Activated B cell treated with CpG ODN at 0.5 μM for 24 hours (primary cell): ENCODE results near the gene LRRC39. TPM values are rescaled to one million over a fixed set of nuclear protein-coding genes. Genes with fewer than 3 reads are reported as not detected.

Experiments
- ATAC-seq: fragments of 200-7000 bp; cut with Tn5 transposase; one replicate; pipeline ENCODE4 v1.10.0; 2021; ENCODE audit warnings: low read depth, mild to moderate bottlenecking, moderate library complexity
- CTCF ChIA-PET: fragments of 350-600 bp; sonication (Branson Sonifier 250); formaldehyde crosslinking; loops from one replicate; lab custom pipeline; 2021; ENCODE audit warnings: antibody characterized with exemption; lab: Charles Lee
- POLR2A ChIA-PET: fragments of 350-600 bp; sonication (Branson Sonifier 250); formaldehyde crosslinking; loops from one replicate; lab custom pipeline; 2021; ENCODE audit warnings: antibody characterized with exemption; lab: Charles Lee
- DNase-seq: peaks from one replicate; pipeline ENCODE4 v3.0.0; 2022
- H3K27ac Mint-ChIP-seq: one replicate; pipeline ENCODE4 v1.8.0; 2020; ENCODE audit warnings: mixed read lengths
- H3K27me3 Mint-ChIP-seq: one replicate; pipeline ENCODE4 v1.8.0; 2021; ENCODE audit warnings: mixed read lengths
- H3K36me3 Mint-ChIP-seq: one replicate; pipeline ENCODE4 v1.8.0; 2021; ENCODE audit warnings: low read depth, mixed read lengths
- H3K4me1 Mint-ChIP-seq: one replicate; pipeline ENCODE4 v1.8.0; 2021; ENCODE audit warnings: mixed read lengths
- H3K4me3 Mint-ChIP-seq: one replicate; pipeline ENCODE4 v1.8.0; 2020; ENCODE audit warnings: mild to moderate bottlenecking, mixed read lengths
- H3K9me3 Mint-ChIP-seq: one replicate; pipeline ENCODE4 v1.8.0; 2020; ENCODE audit warnings: mixed read lengths
- CTCF ChIP-seq: fragments of 200-600 bp; IDR thresholded peaks from one replicate; pipeline ENCODE4 v1.8.0; 2022; ENCODE audit warnings: antibody characterized with exemption, mild to moderate bottlenecking
- intact Hi-C: fragments of 100-400 bp; cut with micrococcal nuclease; formaldehyde crosslinking; loops from one replicate; pipeline ENCODE4 v1.15.1; 2024
- total RNA-seq: library from RNA; stranded (reverse); gene quantifications from 2 replicates; pipeline ENCODE4 v1.2.3, GENCODE V29; 2022

The LRRC39 gene
- total RNA-seq, 1 donor from 2014 or later, result 0.75 TPM

- no peaks in the 10 kb centered on the region for H3K4me1 Mint-ChIP-seq
- ChIA-PET POLR2A (no interaction called here), CTCF (no interaction called here)
- H3K4me3 Mint-ChIP-seq, result no peak overlapping the region
- no peak overlapping the region for H3K27ac Mint-ChIP-seq
- no peaks in the 10 kb centered on the region for H3K9me3 Mint-ChIP-seq
- no peak for TF ChIP-seq CTCF
- intact Hi-C loops, result no loop called here
- DNase-seq (no peak), ATAC-seq (no peak)
- no peaks in the 10 kb centered on the region for H3K27me3 Mint-ChIP-seq
- peaks cover 79% of the 10 kb centered on the region for H3K36me3 Mint-ChIP-seq
Observed at GRCh38 chr1:100142343-100142742, 35.7 kb downstream of the LRRC39 start.

DNA sequence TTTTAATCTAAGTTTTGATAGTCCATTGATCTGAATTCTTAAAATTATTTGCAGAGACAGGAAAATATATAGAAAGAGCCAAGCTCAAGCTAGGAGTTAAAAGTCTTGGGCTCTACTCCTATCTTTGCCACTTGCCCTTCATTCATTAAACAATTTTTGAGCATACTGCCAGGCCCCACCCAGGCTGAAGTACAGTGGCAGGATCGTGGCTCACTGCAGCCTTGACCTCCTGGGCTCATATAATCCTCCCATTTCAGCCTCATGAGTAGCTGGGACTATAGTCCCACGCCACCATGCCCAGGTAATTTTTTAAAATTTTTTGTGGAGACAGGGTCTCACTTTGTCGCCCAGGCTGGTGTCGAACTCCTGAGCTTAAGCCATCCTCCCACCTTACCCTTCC lies 36.9 kb downstream of the LRRC39 start:
- no peak overlapping the region for H3K27ac Mint-ChIP-seq
- H3K4me1 Mint-ChIP-seq, result no peaks in the 10 kb centered on the region
- no peaks in the 10 kb centered on the region for H3K9me3 Mint-ChIP-seq
- H3K4me3 Mint-ChIP-seq, result no peak overlapping the region
- no peak for ATAC-seq
- peaks cover 78% of the 10 kb centered on the region for H3K36me3 Mint-ChIP-seq
- ChIA-PET CTCF (no interaction called here), POLR2A (no interaction called here)
- intact Hi-C loops, result no loop called here
- no peak for DNase-seq
- no peak for TF ChIP-seq CTCF
- H3K27me3 Mint-ChIP-seq, result no peaks in the 10 kb centered on the region

GRCh38 chr1:100137602-100138001 lies 40.5 kb downstream of the LRRC39 start:
- no peak overlapping the region for H3K4me3 Mint-ChIP-seq

DNA sequence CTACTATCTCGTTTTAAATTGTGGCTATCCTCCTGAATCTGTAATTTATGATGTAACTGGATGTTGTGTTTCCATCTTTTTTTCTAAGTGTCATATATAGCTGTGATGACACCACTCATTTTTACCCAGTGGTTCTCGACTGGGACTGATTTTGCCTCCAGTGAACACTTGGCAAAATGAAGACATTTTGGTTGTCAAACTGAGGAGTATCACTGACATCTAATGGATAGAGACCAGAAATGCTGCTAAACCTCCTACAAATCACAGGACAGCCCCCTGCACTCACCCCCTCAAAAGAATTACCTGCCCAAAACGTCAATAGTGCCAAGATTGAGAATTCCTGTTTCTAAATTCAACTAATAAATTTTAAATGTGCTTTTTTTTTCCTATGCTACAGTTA lies 43.2 kb downstream of the LRRC39 start:
- TF ChIP-seq CTCF, result no peak
- no peaks in the 10 kb centered on the region for H3K9me3 Mint-ChIP-seq
- H3K4me1 Mint-ChIP-seq, result peaks cover 35% of the 10 kb centered on the region
- CTCF ChIA-PET, result no interaction called here
- no peak for DNase-seq
- peaks cover 39% of the 10 kb centered on the region for H3K36me3 Mint-ChIP-seq
- H3K27me3 Mint-ChIP-seq, result no peaks in the 10 kb centered on the region
- intact Hi-C loops, result no loop called here
- POLR2A ChIA-PET, result interaction anchor here (0.6 kb wide), 1 partner anchor 46 kb away, joined by 3 read pairs; no protein-coding TSS in a partner anchor
- H3K27ac Mint-ChIP-seq, result no peak overlapping the region
- H3K4me3 Mint-ChIP-seq, result peak overlapping the region; percentile 33
- no peak for ATAC-seq

More at GRCh38 chr1:100137602-100138001, 40.5 kb downstream of the LRRC39 start:
- Mint-ChIP-seq H3K27ac (no peak overlapping the region), H3K9me3 (no peaks in the 10 kb centered on the region), H3K27me3 (no peaks in the 10 kb centered on the region), H3K4me1 (peaks cover 22% of the 10 kb centered on the region), H3K36me3 (peaks cover 56% of the 10 kb centered on the region)
- POLR2A ChIA-PET, result no interaction called here
- CTCF ChIA-PET, result no interaction called here
- ATAC-seq (no peak), DNase-seq (no peak)
- no peak for TF ChIP-seq CTCF
- intact Hi-C loops, result no loop called here

GRCh38 chr1:100132566-100133477 lies 45.2 kb downstream of the LRRC39 start, which contains the start of the genes SASS6 and TRMT13:
Gene SASS6, minus strand, starts transcription at chr1:100132930. Its CDS starts 116 bp downstream, at chr1:100132814.
Gene TRMT13, plus strand, starts transcription at chr1:100133163. Its CDS starts 6 bp downstream, at chr1:100133169.
- Mint-ChIP-seq H3K4me1 (peaks cover 35% of the 10 kb centered on the region), H3K4me3 (peak within 1 kb of the TSS; percentile 99), H3K9me3 (no peaks in the 10 kb centered on the region), H3K27ac (peak within 1 kb of the TSS; percentile 94), H3K36me3 (peaks cover 26% of the 10 kb centered on the region), H3K27me3 (no peaks in the 10 kb centered on the region)
- CTCF ChIA-PET, result interaction anchor here (1.5 kb wide), 1 partner anchor 328 kb away, joined by 4 read pairs; no protein-coding TSS in a partner anchor
- no peak for TF ChIP-seq CTCF
- intact Hi-C loops, result loop anchor here (1.0 to 2.0 kb wide), 12 partner anchors 20 to 1104 kb away; partner anchors contain the start of genes AGL, DBT, RTCA and S1PR1
- DNase-seq (peak; percentile 81), ATAC-seq (peak; percentile 99)
- POLR2A ChIA-PET, result interaction anchor here (0.5 to 1.8 kb wide), 11 partner anchors 27 to 282 kb away, joined by 3 to 16 read pairs (median 6); partner anchors contain the start of genes AGL, CDC14A, DBT and RTCA
